SK-N-SH treated with all-trans-retinoic acid at 6 μM for 48 hours (cell line): Measurements from ENCODE around the gene OR52A5.

ENCODE experiments used
- ARNTL ChIP-seq: fragments of 450-650 bp; formaldehyde crosslinking; IDR thresholded peaks from 2 replicates; pipeline ENCODE4 v1.5.0; 2020; ENCODE audit warnings: low read depth, mild to moderate bottlenecking, moderate library complexity, borderline replicate concordance
- CREB5 ChIP-seq: fragments of 250-450 bp; sonication (Bioruptor Pico); IDR thresholded peaks from 2 replicates; pipeline ENCODE4 v1.5.1; 2020; ENCODE audit warnings: low read depth, mild to moderate bottlenecking, moderate library complexity
- CSRNP3 ChIP-seq: fragments of 250-450 bp; sonication (Bioruptor Pico); IDR thresholded peaks from 2 replicates; pipeline ENCODE4 v1.5.1; 2021; ENCODE audit warnings: mild to moderate bottlenecking, moderate library complexity
- ISL1 ChIP-seq: fragments of 250-450 bp; sonication (Bioruptor Pico); IDR thresholded peaks from 2 replicates; pipeline ENCODE4 v2.1.2; 2022; ENCODE audit warnings: mild to moderate bottlenecking, moderate library complexity
- PATZ1 ChIP-seq: fragments of 250-450 bp; sonication (Bioruptor Pico); IDR thresholded peaks from 2 replicates; pipeline ENCODE4 v1.8.0; 2020; ENCODE audit warnings: mild to moderate bottlenecking, moderate library complexity, borderline replicate concordance
- PPARA ChIP-seq: fragments of 250-450 bp; sonication (Bioruptor Pico); IDR thresholded peaks from 2 replicates; pipeline ENCODE4 v1.5.0; 2020; ENCODE audit warnings: mild to moderate bottlenecking, borderline replicate concordance
- RARB ChIP-seq: fragments of 250-450 bp; sonication (Bioruptor Pico); IDR thresholded peaks from 2 replicates; pipeline ENCODE4 v1.8.0; 2021; ENCODE audit warnings: mild to moderate bottlenecking, moderate library complexity
- TOX ChIP-seq: fragments of 250-450 bp; sonication (Bioruptor Pico); IDR thresholded peaks from 2 replicates; pipeline ENCODE4 v1.8.0; 2021; ENCODE audit warnings: mild to moderate bottlenecking, moderate library complexity, borderline replicate concordance
- TSHZ2 ChIP-seq: fragments of 250-450 bp; sonication (Bioruptor Pico); IDR thresholded peaks from 2 replicates; pipeline ENCODE4 v1.5.0; 2020; ENCODE audit warnings: mild to moderate bottlenecking, moderate library complexity
- ZFP3 ChIP-seq: fragments of 250-450 bp; sonication (Bioruptor Pico); IDR thresholded peaks from 2 replicates; pipeline ENCODE4 v1.5.0; 2020; ENCODE audit warnings: mild to moderate bottlenecking, moderate library complexity
- ZNF565 ChIP-seq: fragments of 450-650 bp; formaldehyde crosslinking; conservative IDR thresholded peaks from 2 replicates; pipeline ENCODE4 v1.5.0; 2020; ENCODE audit warnings: low read depth, mild to moderate bottlenecking, moderate library complexity

- TF ChIP-seq CSRNP3 (CRISPR knock-in tag) (no peak), PATZ1 (CRISPR knock-in tag) (no peak), RARB (CRISPR knock-in tag) (no peak), ISL1 (CRISPR knock-in tag) (no peak), PPARA (CRISPR knock-in tag) (no peak), TSHZ2 (CRISPR knock-in tag) (no peak), TOX (CRISPR knock-in tag) (no peak), ARNTL (no peak), ZNF565 (CRISPR knock-in tag) (no peak), CREB5 (CRISPR knock-in tag) (no peak), ZFP3 (CRISPR knock-in tag) (no peak)
Observed at GRCh38 chr11:5123802-5124521, 14.2 kb downstream of the OR52A5 start.
